Bone marrow (tissue), 2 donors: Measurements from ENCODE around the gene CCDC85A.

Source experiments
- DNase-seq, 2 donors: peaks; one replicate each; lab custom pipeline; 2025; lab: John Stamatoyannopoulos, UW

Gene CCDC85A

GRCh38 chr2:56369316-56369715 lies 185.5 kb downstream of the CCDC85A start:
- no peak for DNase-seq

- no peak for DNase-seq
Observed at GRCh38 chr2:56372071-56372656, 188.4 kb downstream of the CCDC85A start.

GRCh38 chr2:56375251-56375650 lies 191.5 kb downstream of the CCDC85A start:
- DNase-seq, result no peak

GRCh38 chr2:56376699-56377665 lies 193.2 kb downstream of the CCDC85A start:
- DNase-seq, result no peak

GRCh38 chr2:56379066-56379465 lies 195.3 kb downstream of the CCDC85A start:
- no peak for DNase-seq

GRCh38 chr2:56380861-56381260 lies 197.1 kb downstream of the CCDC85A start:
- no peak for DNase-seq

- no peak for DNase-seq
Observed at GRCh38 chr2:56382466-56382865, 198.7 kb downstream of the CCDC85A start.

- no peak for DNase-seq
Observed at GRCh38 chr2:56386657-56387056, 202.9 kb downstream of the CCDC85A start.

GRCh38 chr2:56390644-56391043 lies 206.9 kb downstream of the CCDC85A start:
- no peak for DNase-seq

- DNase-seq, result no peak
Observed at GRCh38 chr2:56410140-56410539, 226.3 kb downstream of the CCDC85A start.

- no peak for DNase-seq
Observed at GRCh38 chr2:56416500-56417176, 232.8 kb downstream of the CCDC85A start.
